Measurements from ENCODE around the gene B3GALT2.
"Not testable (repeated sequence)": the region's sequence is repeated elsewhere in the genome, so short reads cannot be mapped to it uniquely, and the experiment has no call there.

The B3GALT2 gene, protein sequence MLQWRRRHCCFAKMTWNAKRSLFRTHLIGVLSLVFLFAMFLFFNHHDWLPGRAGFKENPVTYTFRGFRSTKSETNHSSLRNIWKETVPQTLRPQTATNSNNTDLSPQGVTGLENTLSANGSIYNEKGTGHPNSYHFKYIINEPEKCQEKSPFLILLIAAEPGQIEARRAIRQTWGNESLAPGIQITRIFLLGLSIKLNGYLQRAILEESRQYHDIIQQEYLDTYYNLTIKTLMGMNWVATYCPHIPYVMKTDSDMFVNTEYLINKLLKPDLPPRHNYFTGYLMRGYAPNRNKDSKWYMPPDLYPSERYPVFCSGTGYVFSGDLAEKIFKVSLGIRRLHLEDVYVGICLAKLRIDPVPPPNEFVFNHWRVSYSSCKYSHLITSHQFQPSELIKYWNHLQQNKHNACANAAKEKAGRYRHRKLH

DNA sequence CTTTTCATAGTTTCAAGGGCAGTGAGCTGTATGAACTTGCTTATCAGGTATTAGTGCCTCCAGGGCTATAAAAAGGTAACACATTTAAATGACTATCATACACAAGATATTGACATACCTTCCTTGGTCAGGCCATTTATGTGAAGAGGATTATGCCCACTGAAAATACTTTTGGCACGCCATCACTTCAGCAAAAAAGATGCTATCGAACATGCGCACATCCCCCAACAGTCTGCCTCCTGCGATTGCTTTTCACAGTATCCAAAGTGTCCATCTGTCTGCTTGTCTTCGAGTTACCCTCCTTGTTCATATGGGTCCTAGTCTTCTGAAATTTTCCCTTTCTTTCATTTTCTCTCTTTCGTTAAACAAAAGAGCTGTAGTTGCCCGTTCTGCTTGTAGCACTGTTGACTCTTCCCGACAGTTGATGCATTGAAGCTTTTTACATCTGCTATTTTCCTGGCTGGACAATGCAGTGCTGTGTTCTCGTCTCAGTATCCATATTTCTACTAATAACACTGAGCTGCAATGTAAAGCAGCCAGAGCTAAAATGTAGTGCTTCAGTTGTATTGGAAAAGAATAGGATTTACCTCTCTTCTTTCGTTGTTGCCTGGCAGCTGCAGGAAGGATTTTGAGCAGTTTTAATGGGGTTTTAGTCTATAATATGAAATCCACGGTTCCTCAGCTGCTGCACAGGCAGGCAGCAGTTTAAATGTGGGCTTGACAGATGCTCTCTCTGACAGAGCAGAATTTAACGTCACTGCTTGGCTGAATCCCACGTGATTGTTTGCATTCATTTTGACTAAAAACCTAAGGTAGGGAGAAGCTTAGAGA, at the start of gene B3GALT2:
Gene B3GALT2, minus strand, starts transcription at position 713 of the 831 bp plus-strand sequence. CDS start 5,051 bp downstream, outside the sequence.
- no peak for DNase-seq (ENCODE audit: low read depth in 2 of 2)

DNA sequence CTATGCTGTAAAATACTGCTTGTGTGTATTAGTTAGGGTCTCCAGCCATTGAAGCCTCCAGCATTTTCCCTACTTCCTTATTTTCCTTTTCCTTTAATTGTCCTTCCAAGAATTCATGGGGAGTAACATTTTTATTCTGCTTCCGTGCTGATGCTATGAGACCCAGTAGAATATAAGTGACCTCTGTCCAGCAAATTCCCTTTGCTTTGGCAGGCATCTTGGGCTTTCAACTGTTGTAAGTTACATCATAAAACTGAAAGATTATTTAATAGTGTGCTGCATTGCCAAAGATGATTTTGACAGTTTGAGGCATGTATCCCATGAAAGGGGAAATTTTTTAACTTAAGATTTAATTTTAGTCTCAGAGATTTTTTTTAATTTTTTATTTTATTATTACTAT, 48.1 kb upstream of the B3GALT2 start:
- no peak for DNase-seq (ENCODE audit: low read depth in 2 of 2)

DNA sequence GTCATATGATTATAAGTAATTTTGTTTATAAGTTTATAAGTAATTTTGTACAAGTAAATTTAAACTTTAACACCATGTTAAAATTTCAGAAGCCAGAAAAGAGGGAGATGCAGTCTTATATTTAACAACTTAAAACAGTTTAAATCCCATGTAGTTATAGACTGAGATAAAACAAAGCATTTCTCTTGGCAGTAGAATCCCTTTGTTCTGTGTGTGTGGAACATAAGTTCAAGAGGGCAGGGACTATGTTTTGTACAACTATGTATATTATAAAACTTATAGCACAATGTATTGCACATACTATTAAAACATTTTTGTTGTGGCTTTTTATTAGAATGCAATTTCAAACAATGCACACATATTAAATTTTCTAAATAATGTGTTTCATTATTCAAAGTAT, 44.7 kb upstream of the B3GALT2 start:
- DNase-seq (ENCODE audit: low read depth in 2 of 2) = not testable (repeated sequence)

DNA sequence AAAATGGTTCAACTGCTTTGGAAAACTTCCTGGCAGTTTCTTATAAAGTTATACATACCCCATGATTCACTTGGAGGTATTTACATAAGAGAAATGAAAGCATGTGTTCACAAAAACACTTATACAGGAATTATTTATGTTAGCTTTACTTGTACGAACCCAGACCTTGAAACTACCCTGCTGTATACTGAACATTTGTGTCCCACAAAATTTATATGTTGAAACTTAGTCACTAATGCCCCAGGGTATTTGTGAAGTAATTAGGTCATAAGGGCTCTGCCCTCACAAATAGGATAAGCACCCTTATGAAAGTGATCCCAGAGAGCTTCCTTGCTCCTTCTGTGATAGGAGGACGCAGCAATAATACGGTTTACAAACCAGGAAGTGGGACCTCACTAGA, 42.7 kb upstream of the B3GALT2 start:
- DNase-seq (ENCODE audit: low read depth in 2 of 2) = no peak

DNA sequence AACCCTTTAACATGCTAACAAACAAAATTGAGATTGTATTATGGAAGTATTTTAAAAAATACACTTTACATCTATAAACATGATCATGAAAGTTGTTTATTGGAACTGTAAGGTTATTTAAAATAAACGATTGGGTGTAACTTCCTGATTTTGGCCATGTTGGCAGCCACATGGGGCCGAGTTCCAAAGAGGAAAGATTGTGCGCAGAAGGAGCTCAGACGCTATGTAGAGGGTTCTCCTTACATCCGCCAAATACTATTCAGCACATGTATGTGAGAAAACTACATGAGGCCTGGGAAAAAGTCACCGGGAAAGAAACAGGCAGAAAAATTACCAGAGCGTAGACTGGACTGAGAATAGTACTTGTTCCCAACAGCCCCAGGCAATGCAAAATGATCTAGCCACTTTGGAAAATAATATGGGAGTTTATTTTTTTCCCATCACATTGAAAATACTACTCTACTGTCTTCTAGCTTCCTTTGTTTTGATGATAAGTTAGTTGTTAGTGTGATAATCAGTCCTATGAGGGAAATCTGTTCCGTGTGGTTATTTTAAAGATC, 35.7 kb upstream of the B3GALT2 start:
- DNase-seq (ENCODE audit: low read depth in 2 of 2) = no peak

DNA sequence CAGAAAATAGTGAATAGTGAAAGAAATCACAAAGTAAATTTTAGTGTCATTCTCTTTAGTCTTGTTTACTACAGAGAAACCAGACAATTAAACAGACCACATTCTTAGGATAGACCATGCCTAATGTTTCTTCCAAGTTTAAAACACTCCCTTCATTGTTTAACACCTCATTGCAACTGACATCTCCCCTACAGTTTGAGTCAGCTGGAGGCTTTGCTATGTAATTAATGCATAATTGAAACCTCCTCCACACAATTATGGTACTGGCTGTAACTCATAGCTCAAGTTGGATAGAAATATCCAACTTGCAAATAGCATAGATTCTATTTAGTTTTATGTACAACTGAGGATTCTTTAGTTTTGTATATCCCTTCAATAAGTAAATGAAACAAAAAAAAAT, 35.2 kb upstream of the B3GALT2 start:
- DNase-seq (ENCODE audit: low read depth in 2 of 2) = no peak

DNA sequence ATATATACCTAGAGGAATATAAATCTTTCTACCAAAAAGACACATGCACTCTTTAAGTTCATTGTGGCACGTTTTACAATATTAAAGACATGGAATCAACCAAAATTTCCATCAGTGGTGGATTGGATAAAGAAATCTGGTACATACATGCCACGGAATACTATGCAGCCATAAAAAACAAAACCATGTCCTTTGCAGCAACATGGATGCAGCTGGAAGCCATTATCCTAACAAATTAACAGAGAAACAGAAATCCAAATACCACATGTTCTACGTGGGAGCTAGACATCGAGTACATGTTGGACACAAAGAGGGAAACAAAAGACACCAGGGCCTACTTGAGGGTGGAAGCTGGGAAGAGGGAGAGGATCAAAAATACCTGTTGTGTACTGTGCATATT, 33.0 kb upstream of the B3GALT2 start:
- no peak for DNase-seq (ENCODE audit: low read depth in 2 of 2)

DNA sequence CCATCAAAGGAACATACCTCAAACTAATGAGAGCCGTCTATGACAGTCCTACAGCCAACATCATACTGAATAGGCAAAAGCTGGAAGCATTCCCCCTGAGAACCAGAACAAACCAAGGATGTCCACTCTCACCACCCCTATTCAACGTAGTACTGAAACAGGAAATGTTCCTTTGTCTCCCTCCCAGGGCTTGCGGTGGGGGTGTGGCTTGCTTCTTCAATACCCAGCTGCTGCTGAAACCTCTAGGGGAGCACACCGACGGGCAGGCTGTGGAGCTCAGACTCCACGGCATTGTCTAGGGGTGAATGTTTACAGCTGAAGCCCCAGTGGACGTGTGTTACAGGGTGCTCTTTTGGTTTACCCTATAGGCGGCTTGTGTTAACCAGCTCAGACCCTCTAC, 30.5 kb upstream of the B3GALT2 start:
- DNase-seq (ENCODE audit: low read depth in 2 of 2) = no peak

DNA sequence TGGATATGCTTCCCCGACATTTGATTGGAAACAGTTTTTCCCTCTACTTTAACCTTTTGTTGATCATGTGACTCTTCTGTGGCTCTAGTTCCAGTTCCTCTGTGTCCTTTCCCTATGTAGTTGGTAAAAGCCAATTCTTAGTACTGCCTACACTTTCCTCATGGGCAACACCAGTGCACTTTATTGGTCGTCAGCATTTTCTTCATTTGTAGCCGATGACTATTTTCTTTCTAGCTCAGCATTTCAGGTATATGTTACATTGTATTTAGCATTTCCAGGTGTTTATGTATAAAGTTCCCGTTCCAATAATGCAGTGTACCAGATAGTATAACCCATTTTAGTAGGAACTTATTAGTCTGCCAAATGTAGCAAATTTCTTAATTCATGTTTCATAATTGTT, 27.6 kb upstream of the B3GALT2 start:
- DNase-seq (ENCODE audit: low read depth in 2 of 2) = no peak

DNA sequence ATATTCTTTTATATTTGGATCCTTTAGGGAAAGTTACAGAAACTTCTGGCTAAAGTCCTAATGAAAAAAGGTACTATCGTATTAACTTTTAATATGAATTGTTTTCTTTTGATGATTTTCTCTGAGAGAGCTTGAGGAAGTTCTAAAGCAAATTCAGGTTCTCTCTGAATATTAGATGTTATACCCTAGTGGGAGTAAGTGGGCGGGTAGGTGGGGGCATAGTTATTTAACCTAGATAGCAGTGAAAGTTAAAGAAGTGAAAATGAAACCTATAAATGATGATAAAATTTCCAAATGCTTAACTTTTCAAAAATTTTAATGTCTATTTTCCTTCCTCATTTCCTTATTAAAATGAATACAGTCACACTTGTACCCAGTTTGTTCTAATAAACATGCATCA, 26.2 kb upstream of the B3GALT2 start:
- DNase-seq (ENCODE audit: low read depth in 2 of 2) = no peak

DNA sequence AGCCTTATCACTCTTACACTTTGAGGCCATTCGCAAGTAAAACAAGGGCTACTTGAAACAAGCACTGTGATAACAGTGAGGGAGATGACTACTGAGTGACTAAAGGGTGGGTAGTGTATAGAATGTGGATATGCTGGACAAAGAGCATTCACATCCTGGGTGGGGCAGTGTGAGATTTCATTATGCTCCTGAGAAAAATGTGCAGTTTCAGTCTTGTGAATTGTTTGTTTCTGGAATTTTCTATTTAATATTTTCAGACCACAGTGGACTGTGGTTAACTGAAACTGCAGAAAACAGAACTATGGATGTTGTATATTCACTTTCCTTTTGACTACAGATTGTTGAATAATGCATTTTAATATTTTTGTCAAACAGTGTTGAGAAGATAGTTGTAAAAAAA, 25.1 kb upstream of the B3GALT2 start:
- DNase-seq (ENCODE audit: low read depth in 2 of 2) = no peak

DNA sequence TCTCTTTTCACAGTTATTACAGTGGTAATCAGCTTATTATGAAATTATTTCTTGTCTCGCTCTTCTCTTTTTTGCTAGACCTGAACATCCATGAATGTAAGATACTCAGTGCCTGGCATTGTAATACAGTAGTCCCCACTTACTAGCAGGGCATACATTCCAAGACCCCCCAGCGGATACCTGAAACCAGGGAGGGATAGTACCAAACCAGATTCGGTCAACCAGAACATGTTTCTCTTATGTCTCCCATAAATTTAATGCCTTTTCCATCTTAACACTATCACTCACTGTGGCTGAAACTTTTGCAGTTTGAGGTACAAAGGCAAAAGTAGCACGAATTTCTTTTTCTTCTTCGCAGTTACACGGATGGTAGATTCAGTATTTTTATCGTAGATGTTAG, 24.6 kb upstream of the B3GALT2 start:
- DNase-seq (ENCODE audit: low read depth in 2 of 2) = no peak

DNA sequence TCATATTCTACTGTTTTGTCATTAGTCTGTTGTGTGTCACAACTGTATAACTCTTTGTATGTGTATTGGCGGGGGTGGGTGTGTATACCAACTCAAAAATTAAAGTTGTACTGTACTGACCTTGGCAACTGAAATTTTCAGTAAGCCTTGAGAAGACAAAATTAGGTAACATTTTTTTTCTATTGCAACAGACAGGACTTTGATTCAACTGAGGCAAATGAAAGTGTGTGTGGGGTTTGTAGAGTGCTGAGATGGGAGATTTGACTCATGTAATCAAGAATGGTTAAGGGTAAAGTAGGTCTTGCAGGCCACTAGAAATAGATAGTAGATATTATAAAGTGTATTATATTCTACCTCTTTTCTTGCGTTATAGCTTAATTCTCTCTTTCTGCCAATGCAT, 14.6 kb upstream of the B3GALT2 start:
- no peak for DNase-seq (ENCODE audit: low read depth in 2 of 2)

DNA sequence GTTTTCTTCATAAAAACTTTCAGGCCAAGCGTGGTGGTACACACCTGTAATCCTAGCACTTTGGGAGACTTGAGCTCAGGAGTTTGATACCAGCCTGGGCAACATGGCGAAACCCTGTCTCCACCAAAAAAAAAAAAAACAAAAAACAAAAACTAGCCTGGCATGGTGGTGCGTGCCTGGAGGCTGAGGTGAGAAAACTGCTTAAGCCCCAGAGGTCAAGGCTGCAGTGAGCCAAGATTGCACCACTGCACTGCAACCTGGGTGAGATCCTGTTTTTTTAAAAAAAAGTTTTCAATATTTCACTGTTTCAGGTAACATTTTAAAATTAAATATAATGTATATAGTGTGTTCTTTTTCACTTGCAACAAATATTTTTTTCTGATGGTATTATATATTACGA, 13.5 kb upstream of the B3GALT2 start:
- DNase-seq (ENCODE audit: low read depth in 2 of 2) = no peak

DNA sequence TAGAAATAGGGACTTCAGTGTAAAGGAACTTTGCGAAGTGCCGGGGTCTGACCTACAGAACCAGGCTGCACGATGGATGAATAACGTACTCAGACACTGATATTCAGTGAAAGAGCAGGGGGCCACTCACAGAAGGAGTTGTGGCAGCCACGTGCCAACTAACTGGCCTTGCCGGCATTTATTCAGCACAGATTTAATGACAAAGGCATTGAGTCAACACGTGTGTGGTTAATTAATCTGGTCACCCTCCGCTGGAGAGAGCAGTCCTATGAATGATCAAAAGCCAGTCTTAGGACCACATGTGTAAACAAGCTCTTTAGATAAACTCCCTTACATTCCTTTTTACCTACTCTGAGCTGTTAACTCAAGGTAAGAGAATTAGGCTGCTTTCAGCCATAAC, 6.2 kb upstream of the B3GALT2 start:
- DNase-seq (ENCODE audit: low read depth in 2 of 2) = no peak

DNA sequence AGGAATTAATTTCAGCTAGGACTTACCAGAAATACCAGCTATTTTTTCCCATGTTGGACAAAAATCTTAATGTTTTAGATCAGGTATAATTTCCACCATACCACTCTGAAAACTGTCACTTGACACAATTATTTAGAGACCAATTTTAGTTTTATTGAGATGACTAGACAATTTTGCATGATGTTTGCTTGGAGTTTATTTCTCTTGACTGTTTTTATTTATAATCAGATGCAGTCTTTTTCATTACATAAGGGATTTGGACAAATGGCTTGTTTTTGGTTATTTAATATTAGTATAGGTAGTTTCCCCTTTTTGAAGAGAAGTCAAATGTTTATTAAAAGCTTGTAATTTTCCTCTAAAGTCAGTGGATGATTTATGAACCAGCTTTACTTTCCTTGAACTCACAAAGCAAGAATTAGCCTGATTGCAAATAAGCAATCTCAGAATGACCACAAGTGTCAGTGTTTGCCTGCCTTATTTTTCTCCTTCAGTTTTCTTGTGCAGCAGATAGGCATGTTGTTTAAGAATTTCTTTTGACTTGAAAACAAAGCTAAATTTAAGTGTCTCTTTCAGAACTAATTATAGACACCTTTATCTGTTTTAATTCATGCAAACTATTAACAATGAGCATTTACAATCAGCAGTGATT, 3.8 kb upstream of the B3GALT2 start:
- no peak for DNase-seq (ENCODE audit: low read depth in 2 of 2)

DNA sequence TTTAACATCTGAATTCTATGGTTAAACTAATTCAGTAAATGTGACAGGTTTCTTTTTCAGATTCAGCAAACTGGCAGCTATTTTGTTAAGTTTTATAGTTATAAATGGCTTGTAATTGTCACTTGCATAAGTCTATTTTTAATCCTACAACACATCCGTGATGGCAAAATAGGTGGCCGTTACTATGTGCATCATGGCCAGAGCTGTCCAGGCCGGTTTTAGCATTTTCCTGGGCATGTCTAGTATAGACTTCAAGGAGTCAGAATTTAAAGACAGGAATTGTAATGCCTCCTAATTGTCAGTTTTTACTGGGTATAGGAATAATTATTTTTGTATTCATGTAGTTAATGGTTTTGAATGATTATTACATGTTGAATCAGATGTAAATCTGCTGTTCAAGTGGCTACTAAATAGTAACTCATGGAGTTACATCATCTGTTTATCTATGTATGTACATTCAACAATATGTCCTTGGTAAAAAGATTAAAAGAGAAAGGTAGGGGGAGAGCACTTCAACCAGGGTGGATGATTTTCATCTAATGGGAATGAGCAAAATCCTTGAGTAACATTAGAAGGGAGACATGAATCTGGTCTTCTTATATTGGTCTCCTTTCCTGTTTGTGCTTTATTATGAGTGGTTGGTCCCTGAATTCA, 3.2 kb upstream of the B3GALT2 start:
- no peak for DNase-seq (ENCODE audit: low read depth in 2 of 2)

DNA sequence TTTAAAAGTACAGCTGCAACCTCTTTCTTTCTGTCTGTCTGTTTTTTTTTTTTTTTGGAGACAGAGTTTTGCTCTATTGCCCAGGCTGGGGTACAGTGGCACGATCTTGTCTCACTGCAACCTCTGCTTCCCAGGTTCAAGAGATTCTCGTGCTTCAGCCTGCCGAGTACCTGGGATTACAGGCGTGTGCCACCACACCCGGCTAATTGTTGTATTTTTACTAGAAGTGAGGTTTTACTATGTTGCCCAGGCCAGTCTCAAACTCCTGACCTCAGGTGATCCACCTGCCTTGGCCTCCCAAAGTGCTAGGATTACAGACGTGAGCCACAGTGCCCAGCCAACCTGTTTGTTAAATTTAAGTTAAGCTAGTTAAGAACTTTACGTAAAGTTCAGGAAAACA, 2.5 kb upstream of the B3GALT2 start:
- not testable (repeated sequence) for DNase-seq (ENCODE audit: low read depth in 2 of 2)

DNA sequence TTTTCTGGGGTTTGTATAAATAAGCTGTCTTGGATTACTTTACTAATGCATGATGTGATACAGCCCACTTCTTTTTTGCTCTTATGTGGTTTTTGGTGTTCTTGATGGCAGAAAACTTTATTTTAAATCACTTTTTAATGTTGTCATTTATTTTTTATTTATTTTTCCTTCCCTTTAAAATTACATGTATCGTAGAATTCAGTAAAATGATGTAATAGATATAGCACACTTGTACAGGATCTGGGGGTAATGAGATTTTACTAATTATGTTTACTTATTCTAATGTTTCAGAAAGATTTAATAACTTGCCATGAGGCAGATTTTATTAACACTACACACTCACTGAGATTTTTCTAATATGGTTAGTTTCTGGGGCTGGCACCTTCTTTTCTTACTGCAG, 701 bp upstream of the B3GALT2 start:
- DNase-seq (ENCODE audit: low read depth in 2 of 2) = no peak

DNA sequence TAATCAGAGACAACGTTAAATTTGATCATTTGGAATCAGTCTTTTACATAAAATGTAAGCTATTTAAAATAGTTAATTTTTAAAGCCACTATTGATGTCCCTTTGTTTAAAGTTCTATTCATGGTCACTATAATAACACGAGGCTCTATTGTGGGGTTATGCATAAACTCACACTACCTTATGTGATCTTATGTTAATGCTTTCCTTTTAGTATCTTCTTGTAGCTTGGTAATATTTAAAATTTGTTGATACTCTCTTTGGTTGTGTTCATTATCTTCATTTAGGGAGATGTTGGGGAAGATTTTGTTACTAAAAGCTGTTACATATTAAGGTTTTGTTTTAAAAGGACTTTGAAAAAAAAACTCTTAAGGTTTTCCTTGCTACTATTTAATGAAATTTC, 1.2 kb downstream of the B3GALT2 start:
- no peak for DNase-seq (ENCODE audit: low read depth in 2 of 2)

DNA sequence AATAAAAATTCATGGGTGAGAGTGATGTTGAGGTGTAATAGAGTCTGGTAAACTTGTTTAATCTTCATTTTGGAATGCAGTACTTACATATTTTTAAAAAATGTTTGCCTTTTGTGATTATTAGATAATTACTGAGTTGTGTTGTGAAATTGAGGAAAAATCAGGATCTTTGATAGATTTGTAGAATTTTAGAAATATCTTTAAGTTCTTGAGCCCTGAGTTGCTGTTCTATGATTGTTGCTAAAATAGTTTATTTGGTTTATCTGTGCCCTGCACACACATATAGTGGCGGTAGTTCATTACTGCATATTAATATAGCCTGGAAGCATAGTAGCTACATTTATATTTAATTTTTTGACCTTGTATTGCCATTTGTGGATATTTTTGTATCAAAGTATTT, 1.6 kb downstream of the B3GALT2 start:
- DNase-seq (ENCODE audit: low read depth in 2 of 2) = no peak

All from stimulated activated CD4-positive, alpha-beta T cell treated with anti-CD3 and anti-CD28 coated beads, Interleukin-15, amount 100 ng/mL, for 48 hours (primary cell).